ENCODE data around the gene FAM163B.

The FAM163B gene

GRCh38 chr9:133614678-133615077, 5.5 kb upstream of the FAM163B start:
- H4K91ac ChIP-seq (ENCODE audit: low read depth, low read length): no peak overlapping the region
- no peak overlapping the region for H2BK5ac ChIP-seq (ENCODE audit: low read depth, low read length, poor library complexity)
- no peaks in the 10 kb centered on the region for H3K79me2 ChIP-seq (ENCODE audit: control insufficient read depth, insufficient read depth, low read length, poor library complexity)
- H4K8ac ChIP-seq (ENCODE audit: low read depth, low read length): no peak overlapping the region
- no peaks in the 10 kb centered on the region for H3K9me3 ChIP-seq (ENCODE audit: insufficient read depth, low read depth, low read length)
- H3K4me1 ChIP-seq (ENCODE audit: control insufficient read depth in 1 of 2, insufficient read depth in 2 of 2, low read length in 2 of 2): no peaks in the 10 kb centered on the region
- no peak overlapping the region for H3K14ac ChIP-seq (ENCODE audit: low read length)
- H3K4me3 ChIP-seq (ENCODE audit: low read depth, low read length): no peak overlapping the region
- no peak overlapping the region for H2BK120ac ChIP-seq (ENCODE audit: insufficient read depth, low read length, poor library complexity)
- no CpG with 5 or more reads among the region's 5 CpGs for whole genome bisulfite sequencing (ENCODE audit: extremely low coverage, insufficient coverage, insufficient read length)
- no peak overlapping the region for H3K9ac ChIP-seq (ENCODE audit: low read length)
- no peak overlapping the region for H4K12ac ChIP-seq (ENCODE audit: low read depth, low read length)
- H2BK12ac ChIP-seq (ENCODE audit: low read length): no peak overlapping the region
- H3K36me3 ChIP-seq (ENCODE audit: control insufficient read depth in 1 of 2, insufficient read depth in 2 of 2, low read length in 2 of 2): no peaks in the 10 kb centered on the region
- H3K23ac ChIP-seq (ENCODE audit: low read length): no peak overlapping the region
- no peak overlapping the region for H2AFZ ChIP-seq (ENCODE audit: insufficient read depth, low read length, poor library complexity)
- no peak for DNase-seq
- H3K79me1 ChIP-seq (ENCODE audit: low read length): no peaks in the 10 kb centered on the region
- no peak overlapping the region for H3K4ac ChIP-seq (ENCODE audit: low read depth, low read length)
- H3K4me2 ChIP-seq (ENCODE audit: low read length): no peak overlapping the region
- H3K27me3 ChIP-seq (ENCODE audit: insufficient read depth, low read length): peaks cover 2% of the 10 kb centered on the region
- H2AK5ac ChIP-seq (ENCODE audit: low read length): no peak overlapping the region
- H3K27ac ChIP-seq (ENCODE audit: low read depth, low read length): no peak overlapping the region
- H3K18ac ChIP-seq (ENCODE audit: low read length): no peak overlapping the region

- no peaks in the 10 kb centered on the region for H3K36me3 ChIP-seq (ENCODE audit: control insufficient read depth in 1 of 2, insufficient read depth in 2 of 2, low read length in 2 of 2)
- no peak overlapping the region for H2AFZ ChIP-seq (ENCODE audit: insufficient read depth, low read length, poor library complexity)
- H3K14ac ChIP-seq (ENCODE audit: low read length): no peak overlapping the region
- no peak for DNase-seq
- H3K4me3 ChIP-seq (ENCODE audit: low read depth, low read length): no peak overlapping the region
- H3K18ac ChIP-seq (ENCODE audit: low read length): no peak overlapping the region
- no peak overlapping the region for H2BK12ac ChIP-seq (ENCODE audit: low read length)
- no peak overlapping the region for H2BK5ac ChIP-seq (ENCODE audit: low read depth, low read length, poor library complexity)
- no peaks in the 10 kb centered on the region for H3K9me3 ChIP-seq (ENCODE audit: insufficient read depth, low read depth, low read length)
- H3K9ac ChIP-seq (ENCODE audit: low read length): no peak overlapping the region
- no peaks in the 10 kb centered on the region for H3K79me2 ChIP-seq (ENCODE audit: control insufficient read depth, insufficient read depth, low read length, poor library complexity)
- H4K12ac ChIP-seq (ENCODE audit: low read depth, low read length): no peak overlapping the region
- no peaks in the 10 kb centered on the region for H3K4me1 ChIP-seq (ENCODE audit: control insufficient read depth in 1 of 2, insufficient read depth in 2 of 2, low read length in 2 of 2)
- H4K91ac ChIP-seq (ENCODE audit: low read depth, low read length): no peak overlapping the region
- peaks cover 5% of the 10 kb centered on the region for H3K27me3 ChIP-seq (ENCODE audit: insufficient read depth, low read length)
- no peak overlapping the region for H2BK120ac ChIP-seq (ENCODE audit: insufficient read depth, low read length, poor library complexity)
- no peak overlapping the region for H3K27ac ChIP-seq (ENCODE audit: low read depth, low read length)
- no CpG with 5 or more reads among the region's 10 CpGs for WGBS (ENCODE audit: extremely low coverage, insufficient coverage, insufficient read length)
- H2AK5ac ChIP-seq (ENCODE audit: low read length): no peak overlapping the region
- H4K8ac ChIP-seq (ENCODE audit: low read depth, low read length): no peak overlapping the region
- H3K4ac ChIP-seq (ENCODE audit: low read depth, low read length): no peak overlapping the region
- no peak overlapping the region for H3K4me2 ChIP-seq (ENCODE audit: low read length)
- H3K23ac ChIP-seq (ENCODE audit: low read length): no peak overlapping the region
- H3K79me1 ChIP-seq (ENCODE audit: low read length): no peaks in the 10 kb centered on the region
Observed at GRCh38 chr9:133614056-133614455, 4.9 kb upstream of the FAM163B start.

- no CpG with 5 or more reads among the region's 16 CpGs for WGBS (ENCODE audit: extremely low coverage, insufficient coverage, insufficient read length)
Observed at GRCh38 chr9:133613432-133613831, 4.2 kb upstream of the FAM163B start.

GRCh38 chr9:133612816-133613215, 3.6 kb upstream of the FAM163B start:
- no peak overlapping the region for H3K4me2 ChIP-seq (ENCODE audit: low read length)
- H3K14ac ChIP-seq (ENCODE audit: low read length): no peak overlapping the region
- no peak overlapping the region for H3K27ac ChIP-seq (ENCODE audit: low read depth, low read length)
- no peaks in the 10 kb centered on the region for H3K4me1 ChIP-seq (ENCODE audit: control insufficient read depth in 1 of 2, insufficient read depth in 2 of 2, low read length in 2 of 2)
- H3K79me2 ChIP-seq (ENCODE audit: control insufficient read depth, insufficient read depth, low read length, poor library complexity): no peaks in the 10 kb centered on the region
- no peak overlapping the region for H3K23ac ChIP-seq (ENCODE audit: low read length)
- H2BK5ac ChIP-seq (ENCODE audit: low read depth, low read length, poor library complexity): no peak overlapping the region
- no peaks in the 10 kb centered on the region for H3K79me1 ChIP-seq (ENCODE audit: low read length)
- H4K91ac ChIP-seq (ENCODE audit: low read depth, low read length): no peak overlapping the region
- no peaks in the 10 kb centered on the region for H3K36me3 ChIP-seq (ENCODE audit: control insufficient read depth in 1 of 2, insufficient read depth in 2 of 2, low read length in 2 of 2)
- DNase-seq: no peak
- H2AFZ ChIP-seq (ENCODE audit: insufficient read depth, low read length, poor library complexity): no peak overlapping the region
- no peak overlapping the region for H2BK120ac ChIP-seq (ENCODE audit: insufficient read depth, low read length, poor library complexity)
- H2BK12ac ChIP-seq (ENCODE audit: low read length): no peak overlapping the region
- no peak overlapping the region for H3K4ac ChIP-seq (ENCODE audit: low read depth, low read length)
- H2AK5ac ChIP-seq (ENCODE audit: low read length): no peak overlapping the region
- peaks cover 4% of the 10 kb centered on the region for H3K9me3 ChIP-seq (ENCODE audit: insufficient read depth, low read depth, low read length)
- no CpG with 5 or more reads among the region's 8 CpGs for WGBS (ENCODE audit: extremely low coverage, insufficient coverage, insufficient read length)
- H3K18ac ChIP-seq (ENCODE audit: low read length): no peak overlapping the region
- H3K9ac ChIP-seq (ENCODE audit: low read length): no peak overlapping the region
- no peak overlapping the region for H3K4me3 ChIP-seq (ENCODE audit: low read depth, low read length)
- H3K27me3 ChIP-seq (ENCODE audit: insufficient read depth, low read length): peaks cover 14% of the 10 kb centered on the region
- H4K8ac ChIP-seq (ENCODE audit: low read depth, low read length): no peak overlapping the region
- H4K12ac ChIP-seq (ENCODE audit: low read depth, low read length): no peak overlapping the region

More at GRCh38 chr9:133613432-133613831, 4.2 kb upstream of the FAM163B start:
- H4K12ac ChIP-seq (ENCODE audit: low read depth, low read length): no peak overlapping the region
- H3K23ac ChIP-seq (ENCODE audit: low read length): no peak overlapping the region
- no peak overlapping the region for H2BK5ac ChIP-seq (ENCODE audit: low read depth, low read length, poor library complexity)
- no peak overlapping the region for H3K18ac ChIP-seq (ENCODE audit: low read length)
- H2AK5ac ChIP-seq (ENCODE audit: low read length): no peak overlapping the region
- H4K8ac ChIP-seq (ENCODE audit: low read depth, low read length): no peak overlapping the region
- no peak overlapping the region for H3K4ac ChIP-seq (ENCODE audit: low read depth, low read length)
- no peak overlapping the region for H3K27ac ChIP-seq (ENCODE audit: low read depth, low read length)
- no peaks in the 10 kb centered on the region for H3K36me3 ChIP-seq (ENCODE audit: control insufficient read depth in 1 of 2, insufficient read depth in 2 of 2, low read length in 2 of 2)
- no peak for DNase-seq
- no peaks in the 10 kb centered on the region for H3K79me1 ChIP-seq (ENCODE audit: low read length)
- peaks cover 3% of the 10 kb centered on the region for H3K9me3 ChIP-seq (ENCODE audit: insufficient read depth, low read depth, low read length)
- no peak overlapping the region for H4K91ac ChIP-seq (ENCODE audit: low read depth, low read length)
- no peak overlapping the region for H2BK12ac ChIP-seq (ENCODE audit: low read length)
- H3K9ac ChIP-seq (ENCODE audit: low read length): no peak overlapping the region
- no peaks in the 10 kb centered on the region for H3K4me1 ChIP-seq (ENCODE audit: control insufficient read depth in 1 of 2, insufficient read depth in 2 of 2, low read length in 2 of 2)
- H3K14ac ChIP-seq (ENCODE audit: low read length): no peak overlapping the region
- H3K27me3 ChIP-seq (ENCODE audit: insufficient read depth, low read length): peaks cover 9% of the 10 kb centered on the region
- H2BK120ac ChIP-seq (ENCODE audit: insufficient read depth, low read length, poor library complexity): no peak overlapping the region
- no peak overlapping the region for H3K4me3 ChIP-seq (ENCODE audit: low read depth, low read length)
- no peaks in the 10 kb centered on the region for H3K79me2 ChIP-seq (ENCODE audit: control insufficient read depth, insufficient read depth, low read length, poor library complexity)
- H2AFZ ChIP-seq (ENCODE audit: insufficient read depth, low read length, poor library complexity): no peak overlapping the region
- no peak overlapping the region for H3K4me2 ChIP-seq (ENCODE audit: low read length)

Measured in trophoblast cell (in vitro differentiated cells and primary cell).